Measurements from ENCODE around the gene TMEM50B. TPM values are rescaled to one million over a fixed set of nuclear protein-coding genes. Genes with fewer than 3 reads are reported as not detected.
"Not testable (repeated sequence)": the region's sequence is repeated elsewhere in the genome, so short reads cannot be mapped to it uniquely, and the experiment has no call there.

Gene TMEM50B
- total RNA-seq, 6 donors from 2014 or later: 45.1 to 155 (median 68.0) TPM

DNA sequence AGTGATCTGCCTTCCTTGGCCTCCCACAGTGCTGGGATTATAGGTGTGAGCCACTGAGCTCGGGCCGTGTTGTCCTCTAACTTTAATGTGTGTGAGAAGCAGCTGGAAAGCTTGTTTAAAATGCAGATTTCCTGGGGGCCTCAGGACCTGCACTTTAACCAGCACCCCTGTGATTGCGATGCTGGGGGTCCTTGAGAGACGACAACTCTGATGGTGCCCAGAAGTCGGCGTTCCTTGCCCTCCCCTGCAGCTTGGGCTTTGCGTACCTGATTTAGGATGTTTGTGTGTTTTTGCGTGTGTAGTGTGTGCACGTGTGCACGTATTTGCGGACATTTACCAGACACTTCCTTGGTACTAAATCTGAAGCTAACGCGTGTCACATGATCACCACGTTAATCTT, 65.7 kb downstream of the TMEM50B start:
- no peak for ATAC-seq (ENCODE audit: low FRiP score in 2 of 2)
- TF ChIP-seq, protein P1, sequence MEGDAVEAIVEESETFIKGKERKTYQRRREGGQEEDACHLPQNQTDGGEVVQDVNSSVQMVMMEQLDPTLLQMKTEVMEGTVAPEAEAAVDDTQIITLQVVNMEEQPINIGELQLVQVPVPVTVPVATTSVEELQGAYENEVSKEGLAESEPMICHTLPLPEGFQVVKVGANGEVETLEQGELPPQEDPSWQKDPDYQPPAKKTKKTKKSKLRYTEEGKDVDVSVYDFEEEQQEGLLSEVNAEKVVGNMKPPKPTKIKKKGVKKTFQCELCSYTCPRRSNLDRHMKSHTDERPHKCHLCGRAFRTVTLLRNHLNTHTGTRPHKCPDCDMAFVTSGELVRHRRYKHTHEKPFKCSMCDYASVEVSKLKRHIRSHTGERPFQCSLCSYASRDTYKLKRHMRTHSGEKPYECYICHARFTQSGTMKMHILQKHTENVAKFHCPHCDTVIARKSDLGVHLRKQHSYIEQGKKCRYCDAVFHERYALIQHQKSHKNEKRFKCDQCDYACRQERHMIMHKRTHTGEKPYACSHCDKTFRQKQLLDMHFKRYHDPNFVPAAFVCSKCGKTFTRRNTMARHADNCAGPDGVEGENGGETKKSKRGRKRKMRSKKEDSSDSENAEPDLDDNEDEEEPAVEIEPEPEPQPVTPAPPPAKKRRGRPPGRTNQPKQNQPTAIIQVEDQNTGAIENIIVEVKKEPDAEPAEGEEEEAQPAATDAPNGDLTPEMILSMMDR (IDR thresholded peaks at IDR 0.05): no peak
- no peak for TF ChIP-seq POLR2A (IDR thresholded peaks at IDR 0.05)
- TF ChIP-seq POLR2AphosphoS5 (IDR thresholded peaks at IDR 0.05): no peak
- no peak for TF ChIP-seq EP300 (IDR thresholded peaks at IDR 0.05)
- peaks cover 9 to 30% (median 22%) of the 10 kb centered on the region in 4 donors for H3K4me1 ChIP-seq
- no peaks in the 10 kb centered on the region for H3K9me3 ChIP-seq
- no peak overlapping the region for H3K4me3 ChIP-seq
- H3K27me3 ChIP-seq: no peaks in the 10 kb centered on the region
- DNase-seq: no peak
- 93 to 95% methylated on average over 14 of the region's 14 CpGs for WGBS, 2 donors
- peak overlapping the region in 2 of 4 donors; percentile 21 to 38 for H3K27ac ChIP-seq
- H3K36me3 ChIP-seq: peaks cover 10 to 56% (median 31%) of the 10 kb centered on the region in 4 donors

DNA sequence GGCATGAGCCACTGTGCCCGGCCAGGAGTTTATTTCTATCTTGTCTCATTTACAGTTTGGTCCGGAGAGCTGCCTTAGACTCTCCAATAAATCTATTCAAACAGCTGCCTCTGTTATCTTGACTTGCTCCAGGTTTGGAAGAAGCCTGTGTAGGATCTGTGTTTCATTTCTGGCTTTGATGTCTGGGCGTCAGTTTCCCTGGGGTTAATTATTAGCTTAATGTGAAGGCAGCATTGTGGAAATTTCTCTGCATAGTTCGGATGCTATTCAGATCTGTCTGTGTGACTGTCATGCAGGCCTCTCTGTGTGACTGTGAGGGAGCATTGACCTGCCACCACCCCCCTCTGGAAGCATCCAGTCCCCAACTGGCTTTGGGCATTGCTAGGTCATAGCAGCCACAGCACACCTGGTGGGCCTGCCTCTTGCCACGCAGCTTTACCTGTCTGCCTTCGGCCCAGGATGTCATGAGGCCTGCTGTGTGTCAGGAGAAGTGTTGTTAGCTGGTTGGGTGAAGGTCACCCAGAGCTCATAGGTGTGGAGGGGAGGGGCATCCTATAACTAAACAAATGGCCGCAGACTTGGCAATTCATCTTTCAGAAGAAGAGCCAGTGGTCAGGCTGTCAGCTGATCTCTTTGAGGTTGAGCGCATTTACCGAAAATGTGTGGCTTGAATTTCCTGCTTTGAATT, 66.8 kb downstream of the TMEM50B start:
- Histone ChIP-seq H3K4me3 (no peak overlapping the region), H3K36me3 (peaks cover 10 to 50% (median 29%) of the 10 kb centered on the region in 4 donors), H3K27ac (peak overlapping the region in 2 of 4 donors; percentile 38 to 49), H3K4me1 (peaks cover 6 to 28% (median 23%) of the 10 kb centered on the region in 4 donors), H3K27me3 (no peaks in the 10 kb centered on the region), H3K9me3 (no peaks in the 10 kb centered on the region)
- ATAC-seq (ENCODE audit: low FRiP score in 2 of 2): no peak
- 64 to 70% methylated on average over 6 to 9 of the region's 9 CpGs for WGBS, 2 donors
- TF ChIP-seq POLR2A (IDR thresholded peaks at IDR 0.05) (no peak), EP300 (IDR thresholded peaks at IDR 0.05) (no peak), POLR2AphosphoS5 (IDR thresholded peaks at IDR 0.05) (no peak)
- DNase-seq: no peak

DNA sequence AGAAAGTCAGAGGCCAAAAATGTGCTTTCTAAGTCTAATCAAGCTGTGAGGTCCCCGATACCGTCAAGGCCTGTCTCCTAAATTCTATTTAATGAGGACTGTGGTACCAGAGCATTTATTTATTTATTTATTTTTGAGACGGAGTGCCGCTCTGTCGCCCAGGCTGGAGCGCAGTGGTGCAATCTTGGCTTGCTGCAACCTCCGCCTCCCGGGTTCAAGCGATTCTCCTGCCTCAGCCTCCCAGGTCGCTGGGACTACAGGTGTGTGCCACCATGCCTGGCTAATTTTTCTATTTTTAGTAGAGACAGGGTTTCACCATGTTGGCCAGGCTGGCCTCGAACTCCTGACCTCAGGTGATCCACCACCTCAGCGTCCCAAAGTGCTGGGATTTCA, 67.3 kb downstream of the TMEM50B start:
- not testable (repeated sequence) for ATAC-seq (ENCODE audit: low FRiP score in 2 of 2); H3K9me3 ChIP-seq; H3K27me3 ChIP-seq; H3K4me3 ChIP-seq; DNase-seq
- H3K27ac ChIP-seq: peak overlapping the region in 1 of 4 donors; percentile 38
- peaks cover 8 to 28% (median 23%) of the 10 kb centered on the region in 4 donors for H3K4me1 ChIP-seq
- peaks cover 10 to 46% (median 28%) of the 10 kb centered on the region in 4 donors for H3K36me3 ChIP-seq
- 94% methylated on average over 12 of the region's 12 CpGs for WGBS, 2 donors

DNA sequence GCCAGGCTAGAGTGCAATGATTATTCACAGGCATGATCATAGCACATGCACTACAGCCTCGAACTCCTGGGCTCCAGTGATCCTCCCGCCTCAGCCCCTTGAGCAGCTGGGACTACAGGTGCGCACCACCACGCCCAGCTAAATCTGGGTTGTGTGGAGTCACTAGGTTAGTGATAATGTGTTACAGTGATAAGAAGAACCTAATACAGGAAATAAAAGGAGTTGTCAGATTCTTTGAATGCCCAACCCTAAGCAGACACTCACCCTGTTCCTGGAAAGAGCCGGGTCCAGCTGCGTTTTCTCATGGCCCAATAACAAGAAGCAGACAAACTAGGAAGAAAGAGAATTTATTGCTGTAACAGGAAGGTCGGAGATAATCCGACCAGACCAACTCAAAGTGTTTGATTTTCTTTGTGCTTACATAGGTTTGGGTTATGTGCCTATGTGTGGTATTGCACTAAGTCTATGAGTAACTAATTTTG, 67.8 kb downstream of the TMEM50B start:
- Histone ChIP-seq H3K27me3 (no peaks in the 10 kb centered on the region), H3K4me1 (peaks cover 11 to 29% (median 24%) of the 10 kb centered on the region in 4 donors), H3K4me3 (no peak overlapping the region), H3K9me3 (no peaks in the 10 kb centered on the region), H3K27ac (peak overlapping the region in 1 of 4 donors; percentile 38), H3K36me3 (peaks cover 10 to 41% (median 25%) of the 10 kb centered on the region in 4 donors)
- WGBS, 2 donors: 77% methylated on average over 8 of the region's 8 CpGs
- no peak for ATAC-seq (ENCODE audit: low FRiP score in 2 of 2)
- DNase-seq: no peak
- TF ChIP-seq POLR2AphosphoS5 (IDR thresholded peaks at IDR 0.05) (no peak), EP300 (IDR thresholded peaks at IDR 0.05) (no peak), POLR2A (IDR thresholded peaks at IDR 0.05) (no peak)
- TF ChIP-seq, protein P1 (IDR thresholded peaks at IDR 0.05): no peak

DNA sequence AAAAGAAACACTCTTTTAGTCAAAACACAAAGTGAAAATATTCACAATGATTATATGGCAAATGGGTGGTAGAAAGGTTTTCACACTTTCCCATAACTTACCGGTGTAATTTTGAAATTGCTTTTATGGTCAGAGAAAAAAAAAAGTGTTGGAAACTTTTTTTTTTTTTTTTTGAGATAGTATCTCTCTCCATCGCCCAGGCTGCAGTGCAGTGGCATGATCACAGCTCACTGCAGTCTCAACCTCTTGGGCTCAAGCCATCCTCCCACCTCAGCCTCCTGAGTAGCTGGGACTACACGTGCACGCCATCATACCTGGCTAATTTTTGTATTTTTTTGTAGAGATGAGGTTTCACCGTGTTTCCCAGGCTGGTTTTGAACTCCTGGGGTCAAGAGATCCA, 73.3 kb downstream of the TMEM50B start:
- Histone ChIP-seq H3K4me3 (peak overlapping the region in 1 of 4 donors; percentile 95), H3K4me1 (peaks cover 24 to 54% (median 30%) of the 10 kb centered on the region in 4 donors), H3K27ac (peak overlapping the region in 2 of 4 donors; percentile 35 to 99), H3K36me3 (peaks cover 0 to 8% (median 5%) of the 10 kb centered on the region in 4 donors), H3K27me3 (no peaks in the 10 kb centered on the region), H3K9me3 (no peaks in the 10 kb centered on the region)
- ATAC-seq (ENCODE audit: low FRiP score in 2 of 2) (no peak), DNase-seq (no peak)
- TF ChIP-seq EP300 (IDR thresholded peaks at IDR 0.05) (no peak), POLR2AphosphoS5 (IDR thresholded peaks at IDR 0.05) (no peak), POLR2A (IDR thresholded peaks at IDR 0.05) (no peak)
- TF ChIP-seq, protein P1 (IDR thresholded peaks at IDR 0.05): no peak
- 72 to 75% methylated on average over 5 of the region's 5 CpGs for WGBS, 2 donors
